Measurements from ENCODE around the gene COL27A1.

DNA sequence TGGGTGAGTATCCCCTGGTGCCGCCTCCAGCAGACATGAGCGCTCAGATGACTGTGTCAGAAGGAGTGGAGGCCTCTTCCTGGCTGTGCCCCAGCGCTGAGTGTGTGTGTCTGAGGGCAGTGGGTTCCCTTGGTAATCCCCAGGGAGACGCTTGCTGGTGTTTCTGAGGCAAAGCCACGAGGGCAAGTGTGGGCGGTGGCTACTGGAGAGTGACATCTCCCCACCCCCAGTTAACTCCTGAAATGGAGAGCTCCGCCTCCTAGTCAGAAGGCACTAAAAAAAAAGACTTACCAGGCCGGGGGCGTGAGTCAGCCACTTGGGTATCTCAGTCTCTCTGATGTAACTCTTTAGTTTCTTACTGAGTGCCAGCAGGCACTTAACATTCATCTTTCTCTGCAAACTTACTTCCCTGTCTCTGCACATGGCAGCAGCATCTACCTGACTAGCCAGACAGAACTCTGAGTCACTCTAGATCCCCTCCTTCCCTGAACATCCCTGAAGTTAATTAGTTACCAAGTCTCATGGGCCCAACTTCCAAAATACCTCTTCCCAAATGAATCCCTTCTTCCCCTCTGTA lies 193.7 kb downstream of the COL27A1 start:
- TF ChIP-seq SMAD1 (IDR thresholded peaks at IDR 0.05; ENCODE audit: low read depth, low read length, partially characterized antibody) (no peak), NFYB (IDR thresholded peaks at IDR 0.05; ENCODE audit: extremely low read depth, insufficient read length) (no peak), ELF1 (tag; IDR thresholded peaks at IDR 0.05) (no peak), ERF (CRISPR knock-in tag; IDR thresholded peaks at IDR 0.05) (no peak), NFRKB (IDR thresholded peaks at IDR 0.05; ENCODE audit: low read depth) (no peak), TOE1 (IDR thresholded peaks at IDR 0.05; ENCODE audit: borderline replicate concordance) (no peak), TOE1 (CRISPR knock-in tag; IDR thresholded peaks at IDR 0.05; ENCODE audit: borderline replicate concordance, low read depth) (no peak), POLR2A (conservative IDR thresholded peaks at IDR 0.05) (no peak)
- TF ChIP-seq, protein P1, sequence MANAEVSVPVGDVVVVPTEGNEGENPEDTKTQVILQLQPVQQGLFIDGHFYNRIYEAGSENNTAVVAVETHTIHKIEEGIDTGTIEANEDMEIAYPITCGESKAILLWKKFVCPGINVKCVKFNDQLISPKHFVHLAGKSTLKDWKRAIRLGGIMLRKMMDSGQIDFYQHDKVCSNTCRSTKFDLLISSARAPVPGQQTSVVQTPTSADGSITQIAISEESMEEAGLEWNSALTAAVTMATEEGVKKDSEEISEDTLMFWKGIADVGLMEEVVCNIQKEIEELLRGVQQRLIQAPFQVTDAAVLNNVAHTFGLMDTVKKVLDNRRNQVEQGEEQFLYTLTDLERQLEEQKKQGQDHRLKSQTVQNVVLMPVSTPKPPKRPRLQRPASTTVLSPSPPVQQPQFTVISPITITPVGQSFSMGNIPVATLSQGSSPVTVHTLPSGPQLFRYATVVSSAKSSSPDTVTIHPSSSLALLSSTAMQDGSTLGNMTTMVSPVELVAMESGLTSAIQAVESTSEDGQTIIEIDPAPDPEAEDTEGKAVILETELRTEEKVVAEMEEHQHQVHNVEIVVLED (CRISPR knock-in tag; IDR thresholded peaks at IDR 0.05), result no peak
- TF ChIP-seq, protein P2, sequence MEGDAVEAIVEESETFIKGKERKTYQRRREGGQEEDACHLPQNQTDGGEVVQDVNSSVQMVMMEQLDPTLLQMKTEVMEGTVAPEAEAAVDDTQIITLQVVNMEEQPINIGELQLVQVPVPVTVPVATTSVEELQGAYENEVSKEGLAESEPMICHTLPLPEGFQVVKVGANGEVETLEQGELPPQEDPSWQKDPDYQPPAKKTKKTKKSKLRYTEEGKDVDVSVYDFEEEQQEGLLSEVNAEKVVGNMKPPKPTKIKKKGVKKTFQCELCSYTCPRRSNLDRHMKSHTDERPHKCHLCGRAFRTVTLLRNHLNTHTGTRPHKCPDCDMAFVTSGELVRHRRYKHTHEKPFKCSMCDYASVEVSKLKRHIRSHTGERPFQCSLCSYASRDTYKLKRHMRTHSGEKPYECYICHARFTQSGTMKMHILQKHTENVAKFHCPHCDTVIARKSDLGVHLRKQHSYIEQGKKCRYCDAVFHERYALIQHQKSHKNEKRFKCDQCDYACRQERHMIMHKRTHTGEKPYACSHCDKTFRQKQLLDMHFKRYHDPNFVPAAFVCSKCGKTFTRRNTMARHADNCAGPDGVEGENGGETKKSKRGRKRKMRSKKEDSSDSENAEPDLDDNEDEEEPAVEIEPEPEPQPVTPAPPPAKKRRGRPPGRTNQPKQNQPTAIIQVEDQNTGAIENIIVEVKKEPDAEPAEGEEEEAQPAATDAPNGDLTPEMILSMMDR (IDR thresholded peaks at IDR 0.05 in 2 of 3, conservative IDR thresholded peaks at IDR 0.05 in 1 of 3; ENCODE audit: insufficient read depth in 2 of 3, low read depth in 1 of 3, low read length in 3 of 3), result no peak

All from K562 (cell line).